ENCODE results near the gene GAMT.
"Not testable (repeated sequence)": the region's sequence is repeated elsewhere in the genome, so short reads cannot be mapped to it uniquely, and the experiment has no call there.

The GAMT gene

DNA sequence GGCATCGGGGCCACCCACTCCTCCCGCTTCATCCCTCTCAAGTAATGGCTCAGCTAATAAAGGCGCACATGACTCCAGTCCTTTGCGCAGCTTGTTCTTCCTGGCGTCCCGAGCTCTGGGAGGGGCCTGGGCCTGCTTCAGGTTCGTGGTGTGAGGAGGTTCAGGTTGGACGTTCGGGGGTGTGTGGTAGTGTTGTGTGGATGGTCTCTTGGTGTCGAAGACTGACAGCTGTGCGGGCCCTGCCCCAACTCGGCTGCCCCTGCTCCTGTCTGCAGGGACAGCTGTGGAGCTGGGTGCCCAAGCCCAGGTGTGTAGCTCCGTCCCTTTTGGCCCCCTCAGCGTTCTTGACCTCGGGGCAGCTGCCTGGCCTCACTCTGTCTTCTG lies 39.1 kb upstream of the GAMT start:
- peaks cover 46% of the 10 kb centered on the region for H3K79me2 ChIP-seq (ENCODE audit: insufficient read depth, low read length)
- H3K4me1 ChIP-seq (ENCODE audit: insufficient read depth, low read length, poor library complexity, severe bottlenecking), result peaks cover 30% of the 10 kb centered on the region
- H3K36me3 ChIP-seq (ENCODE audit: insufficient read depth, low read length), result peaks cover 29% of the 10 kb centered on the region
- H3K9me2 ChIP-seq (replicated peaks; ENCODE audit: low read depth, low read length), result no peaks in the 10 kb centered on the region
- peaks cover 48% of the 10 kb centered on the region for H4K20me1 ChIP-seq (ENCODE audit: insufficient read depth, low read length, poor library complexity, severe bottlenecking)
- H3K27me3 ChIP-seq (ENCODE audit: insufficient read depth, low read length, poor library complexity, severe bottlenecking), result peaks cover 9% of the 10 kb centered on the region
- H2AFZ ChIP-seq (ENCODE audit: low read length), result no peak overlapping the region
- peaks cover 2% of the 10 kb centered on the region; the same call in 1 of the 2 replicates for H3F3A ChIP-seq (ENCODE audit: low read depth)
- peak overlapping the region; percentile 100 for H3K4me3 ChIP-seq (ENCODE audit: low read length, poor library complexity, severe bottlenecking)
- peak overlapping the region; percentile 97 for H3K9ac ChIP-seq (ENCODE audit: low read depth, low read length, poor library complexity, severe bottlenecking)
- H3K4me2 ChIP-seq (ENCODE audit: low read depth, low read length, poor library complexity, severe bottlenecking), result peak overlapping the region; percentile 99
- H3K9me3 ChIP-seq (ENCODE audit: insufficient read depth, low read depth, low read length), result no peaks in the 10 kb centered on the region
- TF ChIP-seq CTCF (conservative IDR thresholded peaks at IDR 0.05; ENCODE audit: low read length) (no peak), EZH2phosphoT487 (IDR thresholded peaks at IDR 0.05; ENCODE audit: borderline replicate concordance) (no peak)

DNA sequence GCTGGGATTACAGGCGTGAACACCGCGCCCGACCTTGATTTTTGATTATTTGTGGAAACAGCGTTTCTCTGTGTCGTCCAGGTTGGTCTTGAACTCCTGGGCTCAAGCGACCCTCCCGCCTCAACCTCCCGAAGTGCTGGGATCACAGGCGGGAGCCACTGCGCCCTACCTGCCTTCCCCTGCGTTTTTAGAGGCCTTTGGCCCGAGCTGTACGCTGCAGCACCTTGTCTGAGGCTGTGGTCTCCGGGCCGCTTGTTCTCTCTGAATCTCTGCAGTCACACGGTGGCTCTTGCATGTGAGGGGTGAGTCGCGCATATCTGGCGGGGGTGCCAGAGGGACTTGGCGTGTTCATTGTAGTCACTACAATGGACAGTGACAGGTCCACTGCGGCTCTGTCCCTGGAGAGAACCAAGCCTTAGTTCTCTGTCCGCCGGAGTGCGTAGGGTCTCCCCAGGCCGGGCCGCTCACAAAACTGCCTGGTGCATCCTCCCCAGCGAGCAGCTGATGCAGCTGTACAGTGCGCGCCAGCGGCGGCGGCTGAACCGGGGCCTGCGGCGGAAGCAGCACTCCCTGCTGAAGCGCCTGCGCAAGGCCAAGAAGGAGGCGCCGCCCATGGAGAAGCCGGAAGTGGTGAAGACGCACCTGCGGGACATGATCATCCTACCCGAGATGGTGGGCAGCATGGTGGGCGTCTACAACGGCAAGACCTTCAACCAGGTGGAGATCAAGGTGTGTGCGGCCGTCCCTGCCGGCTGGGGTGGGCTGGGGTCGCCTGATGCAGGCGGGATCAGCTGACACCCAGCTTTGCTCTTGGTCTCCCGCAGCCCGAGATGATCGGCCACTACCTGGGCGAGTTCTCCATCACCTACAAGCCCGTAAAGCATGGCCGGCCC lies 38.4 kb upstream of the GAMT start:
- peak overlapping the region; percentile 99 for H3K4me2 ChIP-seq (ENCODE audit: low read depth, low read length, poor library complexity, severe bottlenecking)
- not testable (repeated sequence) for H3K9me2 ChIP-seq (replicated peaks; ENCODE audit: low read depth, low read length); H3F3A ChIP-seq (ENCODE audit: low read depth); H3K27me3 ChIP-seq (ENCODE audit: insufficient read depth, low read length, poor library complexity, severe bottlenecking); H3K9me3 ChIP-seq (ENCODE audit: insufficient read depth, low read depth, low read length); H2AFZ ChIP-seq (ENCODE audit: low read length)
- peaks cover 32% of the 10 kb centered on the region for H3K36me3 ChIP-seq (ENCODE audit: insufficient read depth, low read length)
- peak overlapping the region; percentile 100 for H3K4me3 ChIP-seq (ENCODE audit: low read length, poor library complexity, severe bottlenecking)
- H4K20me1 ChIP-seq (ENCODE audit: insufficient read depth, low read length, poor library complexity, severe bottlenecking), result peaks cover 48% of the 10 kb centered on the region
- peaks cover 46% of the 10 kb centered on the region for H3K79me2 ChIP-seq (ENCODE audit: insufficient read depth, low read length)
- H3K4me1 ChIP-seq (ENCODE audit: insufficient read depth, low read length, poor library complexity, severe bottlenecking), result peaks cover 27% of the 10 kb centered on the region
- peak overlapping the region; percentile 97 for H3K9ac ChIP-seq (ENCODE audit: low read depth, low read length, poor library complexity, severe bottlenecking)

DNA sequence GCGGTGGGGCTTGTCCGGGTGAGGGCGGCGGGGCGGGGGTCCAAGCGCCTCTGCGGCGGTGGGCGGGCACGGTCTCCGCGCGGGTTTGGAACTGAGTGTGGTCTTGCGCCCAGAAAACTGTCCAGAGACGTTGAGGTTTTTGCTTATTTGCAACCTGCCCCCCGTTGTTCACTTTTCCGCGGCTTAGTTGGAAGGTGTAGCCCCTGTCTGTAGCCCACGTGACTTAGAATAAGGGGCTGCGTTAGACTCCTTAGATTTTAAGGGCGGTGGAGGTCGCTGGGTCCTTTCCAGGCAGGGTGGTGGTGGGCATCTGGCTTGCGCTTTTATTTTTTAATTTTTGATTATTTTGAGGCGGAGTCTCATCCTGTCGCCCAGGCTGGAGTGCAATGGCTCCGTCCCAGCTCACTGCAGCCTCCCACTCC lies 37.6 kb upstream of the GAMT start:
- no peak overlapping the region for H2AFZ ChIP-seq (ENCODE audit: low read length)
- H4K20me1 ChIP-seq (ENCODE audit: insufficient read depth, low read length, poor library complexity, severe bottlenecking), result peaks cover 44% of the 10 kb centered on the region
- peaks cover 46% of the 10 kb centered on the region for H3K79me2 ChIP-seq (ENCODE audit: insufficient read depth, low read length)
- H3K4me2 ChIP-seq (ENCODE audit: low read depth, low read length, poor library complexity, severe bottlenecking), result peak overlapping the region; percentile 99
- H3K4me1 ChIP-seq (ENCODE audit: insufficient read depth, low read length, poor library complexity, severe bottlenecking), result peaks cover 21% of the 10 kb centered on the region
- no peak for TF ChIP-seq CTCF (conservative IDR thresholded peaks at IDR 0.05; ENCODE audit: low read length)
- peak overlapping the region; percentile 97 for H3K9ac ChIP-seq (ENCODE audit: low read depth, low read length, poor library complexity, severe bottlenecking)
- H3F3A ChIP-seq (ENCODE audit: low read depth), result peaks cover 2% of the 10 kb centered on the region; the same call in 1 of the 2 replicates
- peaks cover 36% of the 10 kb centered on the region for H3K36me3 ChIP-seq (ENCODE audit: insufficient read depth, low read length)
- no peaks in the 10 kb centered on the region for H3K9me2 ChIP-seq (replicated peaks; ENCODE audit: low read depth, low read length)
- H3K4me3 ChIP-seq (ENCODE audit: low read length, poor library complexity, severe bottlenecking), result peak overlapping the region; percentile 100
- H3K9me3 ChIP-seq (ENCODE audit: insufficient read depth, low read depth, low read length), result no peaks in the 10 kb centered on the region
- peaks cover 9% of the 10 kb centered on the region for H3K27me3 ChIP-seq (ENCODE audit: insufficient read depth, low read length, poor library complexity, severe bottlenecking)
